ENCODE data around the gene SLC22A6.
"Not testable (repeated sequence)": the region's sequence is repeated elsewhere in the genome, so short reads cannot be mapped to it uniquely, and the experiment has no call there.

The SLC22A6 gene

DNA sequence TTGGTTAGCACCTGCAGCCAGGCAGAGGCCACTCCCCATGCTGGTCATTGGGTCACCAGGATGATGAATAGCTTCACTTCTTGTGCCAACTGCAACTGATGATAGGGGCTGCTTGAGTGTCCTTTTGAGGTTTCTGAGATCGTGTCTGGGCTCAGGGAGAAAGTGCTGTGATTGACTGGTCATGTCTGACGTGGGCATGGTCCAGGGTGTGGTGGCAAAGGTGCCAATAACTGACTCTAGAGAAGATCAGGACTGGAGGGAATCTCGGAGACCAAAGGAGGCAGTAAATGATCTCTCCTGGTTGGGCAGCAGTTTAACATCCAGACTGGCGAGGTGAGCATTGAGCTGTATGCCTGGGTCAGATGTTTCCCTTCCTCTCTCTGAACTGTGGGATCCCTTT is 10.0 kb upstream of the SLC22A6 start:
- in situ Hi-C loops (cut with HindIII; ENCODE audit: low sequenced_read_pairs), result no loop called here

DNA sequence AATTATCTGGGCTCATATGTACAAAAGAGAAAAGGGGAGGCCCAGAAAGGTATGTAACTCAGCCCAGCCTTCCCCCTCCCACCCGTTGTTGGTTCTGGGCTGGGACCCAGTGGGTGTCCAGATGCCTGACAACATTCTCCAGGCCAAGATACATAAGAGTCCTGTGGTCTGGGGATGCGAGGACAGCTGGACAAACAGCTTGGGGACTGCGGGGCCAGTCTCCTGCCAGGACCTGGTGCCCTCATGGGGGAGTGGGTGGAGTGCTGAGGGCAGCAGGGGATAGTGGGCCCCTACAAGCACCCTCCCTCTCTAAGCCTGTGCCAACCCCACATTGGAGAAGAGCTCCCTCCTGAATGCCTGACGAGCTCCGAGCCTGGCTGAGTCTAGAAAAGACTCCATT is 3.5 kb upstream of the SLC22A6 start:
- in situ Hi-C loops (cut with HindIII; ENCODE audit: low sequenced_read_pairs), result no loop called here

DNA sequence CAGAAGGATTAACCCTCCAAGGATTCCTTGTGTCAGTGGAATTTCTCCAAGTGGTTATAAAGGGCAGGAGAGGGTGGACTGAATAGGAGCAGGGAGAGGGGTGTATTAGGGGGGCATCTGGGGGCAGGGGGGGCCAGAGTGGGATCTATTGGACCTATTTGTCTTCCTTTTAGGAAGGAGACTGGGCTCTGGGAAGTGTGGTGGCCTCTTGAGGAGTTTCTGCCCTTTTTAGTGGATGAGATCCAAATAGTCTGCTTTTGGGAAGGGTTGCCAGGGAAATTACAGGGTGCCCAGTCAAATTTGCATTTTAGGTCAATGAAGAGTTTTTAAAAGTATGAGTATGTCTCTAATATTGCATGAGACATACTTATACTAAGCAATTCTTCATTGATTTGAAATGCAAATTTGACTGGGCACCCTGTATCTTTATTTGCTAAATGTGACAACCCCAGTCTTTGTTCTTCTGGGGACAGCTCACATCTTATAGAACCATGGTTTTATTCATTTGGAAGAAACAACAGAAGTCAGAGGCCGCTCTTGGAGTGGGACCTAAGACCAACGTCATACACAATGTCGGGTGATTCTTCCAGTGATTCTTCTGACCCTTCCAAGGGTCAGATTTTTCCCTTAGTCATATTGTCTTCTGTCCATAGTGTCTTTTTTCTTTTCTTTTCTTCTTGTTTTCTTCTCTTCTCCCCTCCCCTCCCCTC is 429 bp upstream of the SLC22A6 start:
- in situ Hi-C loops (cut with HindIII; ENCODE audit: low sequenced_read_pairs), result no loop called here

DNA sequence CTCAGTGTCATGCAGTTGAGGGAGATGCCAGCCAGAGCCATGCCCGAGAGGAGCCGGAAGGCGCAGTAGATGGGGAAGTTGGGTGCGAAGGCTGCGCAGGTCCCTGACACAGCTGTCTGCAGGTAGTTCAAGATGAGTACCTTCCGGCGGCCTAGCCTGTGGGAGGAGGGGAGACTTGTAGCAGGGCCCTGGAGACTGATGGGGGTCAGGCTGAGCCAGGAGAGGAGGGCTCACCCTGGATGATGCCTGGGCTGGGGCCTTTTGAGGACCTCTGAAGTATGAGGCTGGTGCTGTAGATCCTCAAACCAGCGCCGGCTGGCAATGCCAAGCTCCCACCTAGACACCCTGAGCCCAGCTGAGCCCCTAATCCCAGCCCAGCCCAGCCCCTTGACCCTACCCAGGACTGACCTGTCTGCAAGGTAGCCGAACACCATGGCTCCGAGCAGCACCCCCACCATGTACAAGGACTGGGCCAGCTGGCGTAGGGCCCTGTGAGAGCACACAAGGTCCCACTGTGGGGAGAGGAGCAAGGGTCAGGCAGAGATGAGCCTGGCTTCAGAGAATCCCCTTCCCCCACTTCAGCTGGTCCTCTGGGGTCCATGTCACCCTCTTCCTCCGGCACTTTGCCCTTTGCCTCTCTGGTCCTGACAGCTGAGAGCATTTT is 1.1 kb downstream of the SLC22A6 start:
- in situ Hi-C loops (cut with HindIII; ENCODE audit: low sequenced_read_pairs), result no loop called here

DNA sequence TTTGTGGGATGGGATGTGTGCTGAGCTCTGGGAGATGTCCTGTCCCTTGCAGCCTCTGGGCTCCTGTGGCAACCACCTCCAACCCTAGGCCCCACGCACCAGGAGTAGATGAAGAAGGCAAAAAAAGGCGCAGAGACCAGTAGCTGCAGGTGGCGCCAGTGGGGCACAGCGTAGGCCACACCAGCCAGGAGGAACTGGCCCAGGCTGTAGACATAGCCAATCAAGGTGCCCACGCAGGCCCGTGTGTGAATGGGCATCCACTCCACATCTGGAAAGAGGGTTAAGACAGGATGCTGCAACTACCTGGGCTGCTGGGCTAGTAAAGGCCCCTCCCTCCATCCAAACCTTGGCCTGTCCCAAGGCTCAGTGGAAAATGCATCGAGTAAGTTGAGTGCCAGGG is 3.0 kb downstream of the SLC22A6 start:
- in situ Hi-C loops (cut with HindIII; ENCODE audit: low sequenced_read_pairs), result no loop called here

DNA sequence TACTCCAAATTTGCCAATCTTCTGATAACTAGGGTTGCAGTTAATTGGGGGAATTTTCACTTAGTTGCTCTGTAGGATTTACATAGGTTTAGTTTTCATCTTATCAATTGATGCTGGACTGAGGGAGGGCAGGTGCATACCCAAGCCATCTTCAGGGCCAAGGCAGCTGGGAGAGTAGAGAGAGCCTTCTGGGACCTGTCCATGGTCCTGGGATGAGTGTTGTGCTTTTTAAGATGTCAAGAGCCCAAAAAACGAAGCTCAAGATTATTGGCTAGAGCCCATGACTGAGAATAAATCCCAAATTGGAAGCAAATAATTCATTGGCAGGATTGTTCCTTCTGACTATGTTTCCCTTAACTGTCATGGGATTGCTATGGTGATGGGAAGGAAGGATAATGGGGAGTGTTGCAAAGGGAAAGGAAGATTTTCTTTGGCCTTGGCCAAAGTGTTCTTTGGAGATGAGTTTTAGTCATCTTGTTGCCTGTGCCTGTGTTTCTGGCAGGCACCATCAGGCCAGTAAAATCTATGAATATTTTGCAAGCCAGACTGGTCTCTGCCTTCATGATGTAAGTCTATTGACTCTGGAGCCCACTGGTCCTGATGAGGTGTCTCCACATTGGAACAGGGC is 4.5 kb downstream of the SLC22A6 start:
- in situ Hi-C loops (cut with HindIII; ENCODE audit: low sequenced_read_pairs), result no loop called here

DNA sequence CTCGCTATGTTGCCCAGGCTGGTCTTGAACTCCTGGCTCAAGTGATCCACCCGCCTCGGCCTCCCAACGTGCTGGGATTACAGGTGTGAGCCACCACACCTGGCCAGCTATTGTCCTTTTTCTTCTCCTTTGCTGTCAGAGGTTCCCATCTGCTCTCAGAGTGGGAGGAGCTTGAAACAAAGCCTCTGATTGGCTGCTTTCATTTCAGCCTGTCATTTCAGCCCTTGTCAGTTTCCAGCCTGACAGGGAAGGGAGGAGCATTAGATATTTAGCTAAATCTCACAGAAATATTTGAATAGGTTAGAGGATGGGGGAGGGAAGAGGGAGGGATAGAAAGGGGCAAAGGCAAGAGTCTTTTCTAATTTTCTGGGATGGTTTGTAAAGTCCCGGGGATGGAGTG is 8.7 kb downstream of the SLC22A6 start:
- in situ Hi-C loops (cut with HindIII; ENCODE audit: low sequenced_read_pairs), result no loop called here

DNA sequence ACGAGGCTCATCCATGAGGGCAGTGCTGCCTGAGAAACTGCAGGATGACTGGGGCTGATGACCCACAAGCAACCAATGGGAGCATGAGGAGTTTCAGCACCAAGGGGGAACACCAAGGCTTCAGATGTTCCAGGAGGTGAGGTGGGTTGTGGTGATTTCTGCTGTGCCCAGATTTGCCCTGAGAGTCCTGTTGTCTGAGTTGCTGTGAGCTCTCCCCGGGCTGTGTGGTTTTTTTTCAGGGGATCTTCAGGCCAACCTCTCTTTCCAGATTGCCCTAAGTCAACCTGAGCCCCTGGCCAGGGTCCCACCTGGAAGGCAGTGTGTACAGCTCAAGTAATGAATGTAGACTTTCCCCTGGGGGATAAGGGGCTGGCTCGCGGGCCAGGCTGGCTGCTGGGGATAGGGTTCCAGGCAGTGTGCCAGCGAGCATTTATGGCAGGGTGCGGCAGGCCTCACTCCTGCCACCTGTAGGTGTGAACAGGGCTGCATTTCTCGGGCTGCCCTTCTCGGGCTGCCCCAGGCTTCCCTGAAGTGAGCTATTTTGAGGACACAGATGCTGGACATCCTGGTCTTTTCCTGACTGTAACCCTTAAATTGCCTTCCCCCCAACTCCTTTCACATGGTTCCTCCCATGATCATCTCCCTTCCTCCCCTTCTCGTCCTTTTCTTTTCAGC is 9.8 kb downstream of the SLC22A6 start:
- in situ Hi-C loops (cut with HindIII; ENCODE audit: low sequenced_read_pairs), result no loop called here

DNA sequence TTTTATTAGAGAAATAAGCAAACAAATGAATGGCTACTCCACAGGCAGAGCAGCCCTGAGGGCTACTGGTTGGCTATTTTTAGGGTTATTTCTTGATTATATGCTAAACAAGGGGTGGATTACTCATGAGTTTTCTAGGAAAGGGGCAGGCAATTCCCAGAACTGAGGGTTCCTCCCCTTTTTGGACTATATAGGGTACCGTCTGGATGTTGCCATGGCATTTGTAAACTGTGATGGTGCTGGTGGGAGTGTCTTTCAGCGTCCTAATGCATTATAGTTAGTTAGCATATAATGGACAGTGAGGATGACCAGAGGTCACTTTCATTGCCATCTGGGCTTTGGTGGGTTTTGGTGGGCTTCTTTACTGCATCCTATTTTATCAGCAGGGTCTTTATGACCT is 19.2 kb downstream of the SLC22A6 start:
- in situ Hi-C loops (cut with HindIII; ENCODE audit: low sequenced_read_pairs), result no loop called here

DNA sequence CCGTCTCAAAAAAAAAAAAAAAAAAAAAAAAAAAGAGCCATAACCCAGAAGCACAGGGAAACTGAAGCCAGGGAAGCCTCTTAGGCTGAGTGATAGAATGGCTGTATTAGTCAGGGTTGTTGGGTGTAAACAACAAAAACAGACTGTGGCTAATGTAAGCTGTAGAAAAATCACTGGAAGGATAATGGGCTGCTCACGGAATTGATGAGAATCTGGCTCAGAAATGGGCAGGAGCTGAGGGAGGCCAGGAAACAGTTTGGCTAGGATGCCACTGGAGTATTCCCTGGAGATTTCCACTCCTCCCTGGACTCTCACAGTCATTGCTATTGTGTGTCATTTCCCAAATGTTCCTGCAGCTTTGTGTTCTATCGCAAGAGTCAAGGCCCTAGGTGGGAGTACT is 22.4 kb downstream of the SLC22A6 start:
- in situ Hi-C loops (cut with HindIII; ENCODE audit: low sequenced_read_pairs), result no loop called here

DNA sequence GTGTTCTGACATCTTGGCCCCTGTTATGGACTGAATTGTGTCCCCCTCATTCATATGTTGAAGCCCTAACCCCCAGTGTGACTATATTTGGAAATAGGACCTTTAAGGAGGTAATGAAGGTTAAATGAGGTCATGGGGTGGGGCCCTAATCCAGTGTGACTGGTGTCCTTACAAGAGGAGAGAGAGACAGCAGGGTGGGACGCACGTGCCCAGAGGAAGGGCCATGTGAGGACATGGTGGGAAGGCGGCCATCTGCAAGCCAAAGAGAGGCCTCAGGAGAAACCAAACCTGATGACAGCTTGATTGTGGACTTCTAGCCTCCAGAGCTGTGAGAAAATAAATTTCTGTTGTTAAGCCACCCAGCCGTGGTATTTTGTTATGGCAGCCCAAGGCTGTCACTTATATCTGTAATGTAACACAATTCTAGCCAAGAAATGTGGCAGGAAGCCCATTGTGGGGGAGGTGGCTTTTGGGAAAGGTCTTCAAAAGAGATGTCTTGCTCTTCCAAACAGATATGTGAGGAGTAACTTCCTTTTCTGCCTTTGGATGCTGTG is 23.7 kb downstream of the SLC22A6 start:
- in situ Hi-C loops (cut with HindIII; ENCODE audit: low sequenced_read_pairs), result no loop called here

DNA sequence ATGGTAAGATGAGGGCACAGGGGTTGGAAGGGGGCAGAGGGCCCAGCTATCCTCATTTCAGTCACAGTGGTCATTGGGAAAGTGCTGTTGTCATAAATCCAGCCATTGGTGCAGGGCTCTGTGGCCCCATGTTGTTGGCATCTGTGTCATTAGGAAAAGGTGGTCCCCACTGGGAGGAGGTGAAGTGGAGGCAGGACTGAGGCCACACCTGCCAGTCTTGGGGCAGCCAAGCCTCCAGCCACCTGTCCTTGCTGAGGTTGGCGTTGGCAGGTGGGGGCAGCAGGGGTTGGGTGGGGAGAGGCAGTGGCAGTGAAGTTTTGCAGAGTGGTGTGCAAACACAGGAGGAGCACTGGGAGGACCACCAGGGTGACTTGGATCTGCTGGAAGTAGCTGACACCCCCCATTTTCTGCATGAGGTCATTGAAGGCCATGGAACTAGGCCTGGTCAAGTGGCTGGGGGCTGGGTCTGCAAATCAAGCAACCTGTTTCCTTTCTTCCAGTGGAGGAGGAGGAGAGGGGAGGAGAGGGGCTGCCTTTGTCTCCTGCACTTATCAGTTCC is 25.3 kb downstream of the SLC22A6 start:
- in situ Hi-C loops (cut with HindIII; ENCODE audit: low sequenced_read_pairs), result no loop called here

DNA sequence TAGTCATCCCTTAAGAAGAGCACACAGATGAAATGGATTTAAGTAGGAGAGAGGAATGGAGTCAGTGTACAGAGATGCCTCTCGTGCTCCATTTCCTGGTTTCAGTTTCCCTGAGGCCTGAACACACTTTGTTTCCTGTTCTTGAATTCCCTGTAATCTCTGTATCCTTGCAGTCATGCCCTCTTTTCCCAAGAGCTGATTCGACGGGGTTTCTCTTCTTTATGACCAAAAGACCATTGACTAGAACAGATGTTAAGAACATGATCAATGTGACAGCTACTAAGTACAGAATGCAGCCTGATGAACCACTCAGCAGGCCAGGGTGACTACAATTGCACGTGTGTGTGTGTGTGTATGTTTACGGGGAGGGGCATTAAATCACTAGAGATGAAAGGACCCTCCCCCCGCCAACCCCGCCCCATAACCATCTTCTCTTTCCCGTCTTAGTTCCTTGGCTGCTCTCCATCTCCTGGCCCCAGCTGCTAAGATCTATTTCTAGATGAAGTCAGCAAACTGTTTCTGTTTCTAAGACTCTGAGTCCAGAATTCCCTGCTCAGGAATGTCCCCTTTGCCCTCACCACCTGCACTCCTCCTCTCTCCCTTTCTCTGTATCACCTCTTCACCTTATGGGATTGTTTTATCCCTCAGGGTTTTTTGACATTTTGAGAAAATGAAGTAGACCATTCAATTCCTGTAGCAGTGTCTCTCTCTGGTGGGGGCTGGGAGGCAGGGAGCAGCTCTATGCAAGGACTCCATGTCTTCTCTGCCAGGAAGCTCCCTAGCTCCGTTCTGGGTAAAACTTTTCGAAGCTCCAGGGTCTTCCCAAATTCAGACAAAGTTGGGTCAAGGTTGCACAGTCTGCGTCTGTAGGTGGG is 26.0 kb downstream of the SLC22A6 start:
- in situ Hi-C loops (cut with HindIII; ENCODE audit: low sequenced_read_pairs), result no loop called here

DNA sequence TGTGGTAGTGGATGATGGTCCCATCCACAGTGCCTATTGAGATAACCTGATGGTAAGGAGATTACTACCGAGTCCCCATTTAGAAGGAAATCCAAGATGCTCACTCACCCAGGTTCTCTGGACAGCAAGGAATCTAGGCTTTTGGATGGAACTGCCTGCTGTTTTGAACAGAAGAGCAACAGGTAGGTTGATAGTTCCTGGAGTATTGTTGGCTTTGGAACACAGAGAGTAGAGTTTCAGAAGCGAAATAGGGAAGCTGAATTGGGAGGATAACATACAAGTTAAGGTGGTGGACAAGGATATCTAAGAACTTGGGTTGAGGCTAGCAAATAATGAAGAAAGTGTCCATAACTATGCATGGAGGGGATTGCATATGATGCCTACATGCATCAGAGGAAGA is 27.6 kb downstream of the SLC22A6 start:
- in situ Hi-C loops (cut with HindIII; ENCODE audit: low sequenced_read_pairs), result no loop called here

DNA sequence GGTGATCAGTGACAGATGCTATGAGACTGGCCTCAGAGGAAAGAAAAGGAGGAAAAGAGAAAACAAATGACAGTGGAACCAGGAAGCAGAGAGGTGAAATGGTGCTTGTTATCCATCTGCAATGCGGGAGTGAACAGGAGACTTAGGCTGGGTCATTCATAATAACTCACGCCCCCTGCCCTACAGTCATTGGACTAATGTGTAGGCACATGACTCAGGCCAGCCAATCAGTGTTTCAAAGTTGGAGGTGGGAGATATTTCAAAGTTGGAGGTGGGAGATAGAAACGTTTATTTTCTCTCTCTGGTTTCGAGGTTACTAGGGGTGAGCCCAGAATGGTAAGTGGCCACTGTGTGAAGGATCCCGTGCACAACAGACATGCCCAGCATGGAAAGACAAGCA is 30.3 kb downstream of the SLC22A6 start:
- in situ Hi-C loops (cut with HindIII; ENCODE audit: low sequenced_read_pairs), result no loop called here

DNA sequence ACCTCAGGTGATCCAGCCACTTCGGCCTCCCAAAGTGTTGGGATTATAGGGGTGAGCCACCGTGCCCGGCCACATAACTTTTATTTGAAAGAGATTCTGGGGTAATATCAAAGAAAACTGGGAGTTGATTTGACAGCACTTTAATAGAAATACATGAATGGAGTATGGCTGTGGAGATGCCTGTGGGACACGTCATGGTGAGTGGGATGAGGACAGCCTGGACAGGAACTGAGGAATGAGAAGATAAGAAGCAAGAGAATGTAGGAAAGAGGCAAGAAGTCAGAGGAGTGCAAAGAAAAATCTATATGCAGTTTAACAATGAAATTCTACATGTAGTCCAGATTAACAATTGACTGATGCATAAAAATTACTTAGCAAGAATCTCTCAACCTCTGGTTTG is 31.0 kb downstream of the SLC22A6 start:
- in situ Hi-C loops (cut with HindIII; ENCODE audit: low sequenced_read_pairs), result no loop called here

DNA sequence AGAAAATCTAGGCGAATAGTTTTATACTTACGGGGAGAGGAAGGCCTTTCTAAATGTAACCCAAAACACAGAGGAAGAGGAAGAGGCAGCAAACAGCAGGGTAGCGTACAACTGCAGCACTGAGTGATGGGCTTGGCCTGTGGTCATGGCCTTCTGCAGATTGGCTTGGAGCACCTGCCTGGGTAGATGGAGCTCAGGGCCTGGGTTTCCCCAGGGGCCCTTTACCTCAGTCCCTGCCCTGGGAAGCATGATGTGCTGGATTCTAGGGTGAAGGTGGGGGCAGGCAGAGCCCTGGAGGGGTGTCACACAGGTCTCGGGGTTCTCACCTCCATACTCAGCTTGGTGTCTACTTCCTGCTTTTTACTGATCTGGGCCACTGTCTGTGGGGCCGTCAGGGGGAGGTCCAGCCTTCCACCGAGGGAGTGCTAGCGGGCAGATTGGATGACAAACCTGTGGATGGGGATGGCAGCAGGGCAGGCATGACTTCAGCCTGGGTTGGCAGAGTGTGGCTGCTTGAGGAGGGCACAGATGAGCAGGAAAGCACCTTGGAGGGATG is 35.9 kb downstream of the SLC22A6 start:
- in situ Hi-C loops (cut with HindIII; ENCODE audit: low sequenced_read_pairs), result no loop called here

DNA sequence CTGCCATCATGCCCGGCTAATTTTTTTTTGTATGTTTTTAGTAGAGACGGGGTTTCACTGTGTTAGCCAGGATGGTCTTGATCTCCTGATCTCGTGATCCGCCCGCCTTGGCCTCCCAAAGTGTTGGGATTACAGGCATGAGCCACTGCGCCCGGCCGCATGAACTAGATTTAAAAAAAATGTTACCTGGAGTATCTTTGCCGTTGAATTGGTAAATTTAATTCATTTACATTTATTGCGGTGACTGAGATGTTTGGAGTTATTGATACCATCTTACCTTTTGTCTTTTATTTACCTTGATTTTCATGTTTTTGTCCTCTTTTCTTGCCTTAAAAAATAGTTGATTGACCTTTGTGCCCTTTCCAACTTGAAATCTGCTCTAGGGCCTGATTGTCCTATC is 39.2 kb downstream of the SLC22A6 start:
- in situ Hi-C loops (cut with HindIII; ENCODE audit: low sequenced_read_pairs), result not testable (repeated sequence)

DNA sequence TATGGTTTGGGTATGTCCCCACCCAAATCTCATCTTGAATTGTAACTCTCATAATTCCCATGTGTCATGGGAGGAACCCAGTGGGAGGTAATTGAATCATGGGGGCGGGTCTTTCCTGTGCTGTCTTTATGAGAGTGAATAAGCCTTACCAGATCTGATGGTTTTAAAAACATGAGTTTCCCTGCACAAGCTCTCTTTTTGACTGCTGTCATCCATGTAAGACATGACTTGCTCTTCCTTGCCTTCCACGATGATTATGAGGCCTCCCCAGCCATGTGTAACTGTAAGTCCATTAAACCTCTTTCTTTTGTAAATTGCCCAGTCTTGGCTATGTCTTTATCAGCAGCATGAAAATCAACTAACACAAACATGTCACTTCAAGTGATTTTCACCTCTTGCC is 47.2 kb downstream of the SLC22A6 start:
- in situ Hi-C loops (cut with HindIII; ENCODE audit: low sequenced_read_pairs), result loop anchor here (5.0 kb wide), 1 partner anchor 70 kb away; no protein-coding TSS in a partner anchor

DNA sequence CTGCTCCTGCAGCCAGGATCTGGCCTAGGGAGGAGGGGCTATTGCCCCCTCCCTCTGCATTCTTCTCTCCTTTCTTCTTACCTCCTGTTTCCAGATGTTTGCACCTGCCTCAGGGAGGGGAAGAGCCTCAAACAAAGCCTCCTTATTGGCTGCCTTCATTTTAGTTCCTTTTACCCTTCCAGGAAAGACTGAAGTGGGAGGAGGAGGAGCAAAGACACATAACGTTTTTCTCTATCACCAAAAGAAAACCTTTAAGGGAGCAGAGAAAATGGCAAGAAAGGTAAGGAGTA is 50.3 kb downstream of the SLC22A6 start:
- in situ Hi-C loops (cut with HindIII; ENCODE audit: low sequenced_read_pairs), result no loop called here
